ENCODE data around the gene CIAO2B. TPM values are rescaled to one million over a fixed set of nuclear protein-coding genes. Genes with fewer than 3 reads are reported as not detected.
"Not testable (repeated sequence)": the region's sequence is repeated elsewhere in the genome, so short reads cannot be mapped to it uniquely, and the experiment has no call there.

Gene CIAO2B
- total RNA-seq, 1 donor from 2014 or later, result 89.4 TPM

DNA sequence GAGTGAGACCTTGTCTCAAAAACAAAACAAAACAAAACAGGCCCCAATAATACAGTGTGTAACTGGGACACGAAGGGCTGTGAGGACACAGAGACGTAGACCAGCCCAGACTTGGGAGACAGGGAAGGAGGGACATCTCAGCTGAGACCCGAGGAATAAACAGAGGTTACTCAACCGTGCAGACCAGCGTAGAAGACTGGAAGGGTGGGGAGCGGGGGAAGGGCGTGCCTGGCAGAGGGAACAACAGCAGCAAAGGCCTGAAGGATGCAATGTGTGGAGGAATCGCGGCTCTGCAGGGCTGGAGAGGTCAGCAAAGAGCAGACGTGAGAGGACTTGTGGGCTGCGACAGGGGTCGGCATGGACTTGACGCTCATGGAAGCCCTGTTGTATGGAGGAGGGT, 42.5 kb upstream of the CIAO2B start:
- peaks cover 2% of the 10 kb centered on the region for H3K4me1 Mint-ChIP-seq (ENCODE audit: low read depth, unreplicated experiment)
- peak; percentile 40 for DNase-seq
- peaks cover 4% of the 10 kb centered on the region for H3K36me3 Mint-ChIP-seq (ENCODE audit: unreplicated experiment)
- H3K27me3 Mint-ChIP-seq (ENCODE audit: unreplicated experiment), result peaks cover 4% of the 10 kb centered on the region
- H3K9me3 Mint-ChIP-seq (ENCODE audit: unreplicated experiment), result peaks cover 3% of the 10 kb centered on the region
- H3K4me3 Mint-ChIP-seq (ENCODE audit: unreplicated experiment), result no peak overlapping the region
- no peak overlapping the region for H3K27ac Mint-ChIP-seq (ENCODE audit: unreplicated experiment)
- TF ChIP-seq CTCF (IDR thresholded peaks at IDR 0.05; ENCODE audit: partially characterized antibody, unreplicated experiment), result no peak

DNA sequence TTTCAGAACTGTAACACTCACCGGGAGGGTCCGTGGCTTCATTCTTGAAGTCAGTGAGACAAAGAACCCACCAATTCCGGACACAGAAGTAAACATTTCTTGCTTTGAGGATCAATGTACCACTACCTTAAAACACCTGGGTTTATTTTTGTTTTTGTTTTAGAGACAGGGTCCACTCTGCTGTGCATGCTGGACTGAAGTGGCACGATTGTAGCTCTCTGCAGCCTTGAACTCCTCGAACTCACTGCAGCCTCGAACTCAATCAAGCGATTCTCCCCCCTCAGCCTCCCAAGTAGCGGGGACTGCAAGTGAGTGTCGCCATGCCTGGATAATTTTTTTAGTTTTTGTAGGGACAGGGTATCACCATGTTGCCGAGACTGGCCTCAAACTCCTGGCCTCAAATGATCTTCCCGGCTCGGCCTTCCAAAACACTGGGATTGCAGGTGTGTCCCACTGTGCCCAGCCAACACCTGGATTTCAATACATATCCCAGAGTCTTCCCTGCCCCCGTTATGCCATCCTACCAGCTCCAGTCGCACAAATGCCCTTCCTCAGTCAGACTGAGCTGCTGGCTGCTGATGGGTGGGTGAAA, 41.2 kb upstream of the CIAO2B start:
- no peak overlapping the region for H3K4me3 Mint-ChIP-seq (ENCODE audit: unreplicated experiment)
- peaks cover 5% of the 10 kb centered on the region for H3K27me3 Mint-ChIP-seq (ENCODE audit: unreplicated experiment)
- H3K36me3 Mint-ChIP-seq (ENCODE audit: unreplicated experiment), result peaks cover 4% of the 10 kb centered on the region
- DNase-seq, result no peak
- TF ChIP-seq CTCF (IDR thresholded peaks at IDR 0.05; ENCODE audit: partially characterized antibody, unreplicated experiment), result no peak
- no peak overlapping the region for H3K27ac Mint-ChIP-seq (ENCODE audit: unreplicated experiment)
- peaks cover 2% of the 10 kb centered on the region for H3K4me1 Mint-ChIP-seq (ENCODE audit: low read depth, unreplicated experiment)
- H3K9me3 Mint-ChIP-seq (ENCODE audit: unreplicated experiment), result peaks cover 4% of the 10 kb centered on the region

GRCh38 chr16:66974932-66975246, 40.7 kb upstream of the CIAO2B start:
- H3K27ac Mint-ChIP-seq (ENCODE audit: unreplicated experiment), result not testable (repeated sequence)

DNA sequence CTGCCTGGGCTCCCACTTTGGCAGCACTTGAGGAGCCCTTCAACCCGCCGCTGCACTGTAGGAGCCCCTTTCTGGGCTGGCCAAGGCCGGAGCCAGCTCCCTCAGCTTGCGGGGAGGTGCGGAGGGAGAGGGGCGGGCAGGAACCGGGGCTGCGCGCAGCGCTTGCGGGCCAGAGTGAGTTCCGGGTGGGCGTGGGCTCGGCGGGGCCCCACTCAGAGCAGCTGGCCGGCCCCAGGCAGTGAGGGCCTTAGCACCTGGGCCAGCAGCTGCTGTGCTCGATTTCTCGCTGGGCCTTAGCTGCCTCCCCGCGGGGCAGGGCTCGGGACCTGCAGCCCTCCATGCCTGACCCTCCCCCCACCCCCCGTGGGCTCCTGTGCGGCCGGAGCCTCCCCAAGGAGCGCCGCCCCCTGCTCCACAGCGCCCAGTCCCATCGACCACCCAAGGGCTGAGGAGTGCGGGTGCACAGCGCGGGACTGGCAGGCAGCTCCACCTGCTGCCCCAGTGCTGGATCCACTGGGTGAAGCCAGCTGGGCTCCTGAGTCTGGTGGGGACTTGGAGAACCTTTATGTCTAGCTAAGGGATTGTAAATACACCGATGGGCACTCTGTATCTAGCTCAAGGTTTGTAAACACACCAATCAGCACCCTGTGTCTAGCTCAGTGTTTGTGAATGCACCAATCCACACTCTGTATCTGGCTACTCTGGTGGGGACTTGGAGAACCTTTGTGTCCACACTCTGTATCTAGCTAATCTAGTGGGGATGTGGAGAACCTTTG, 40.1 kb upstream of the CIAO2B start:
- not testable (repeated sequence) for DNase-seq; H3K36me3 Mint-ChIP-seq (ENCODE audit: unreplicated experiment); H3K4me3 Mint-ChIP-seq (ENCODE audit: unreplicated experiment); H3K4me1 Mint-ChIP-seq (ENCODE audit: low read depth, unreplicated experiment); H3K27ac Mint-ChIP-seq (ENCODE audit: unreplicated experiment); H3K9me3 Mint-ChIP-seq (ENCODE audit: unreplicated experiment); H3K27me3 Mint-ChIP-seq (ENCODE audit: unreplicated experiment)

More at GRCh38 chr16:66974932-66975246, 40.7 kb upstream of the CIAO2B start:
- not testable (repeated sequence) for H3K9me3 Mint-ChIP-seq (ENCODE audit: unreplicated experiment); H3K36me3 Mint-ChIP-seq (ENCODE audit: unreplicated experiment); H3K4me1 Mint-ChIP-seq (ENCODE audit: low read depth, unreplicated experiment); H3K27me3 Mint-ChIP-seq (ENCODE audit: unreplicated experiment); DNase-seq; H3K4me3 Mint-ChIP-seq (ENCODE audit: unreplicated experiment)

- Mint-ChIP-seq H3K4me1 (ENCODE audit: low read depth, unreplicated experiment) (peaks cover 2% of the 10 kb centered on the region), H3K9me3 (ENCODE audit: unreplicated experiment) (peaks cover 2% of the 10 kb centered on the region), H3K27me3 (ENCODE audit: unreplicated experiment) (peaks cover 9% of the 10 kb centered on the region), H3K4me3 (ENCODE audit: unreplicated experiment) (no peak overlapping the region), H3K27ac (ENCODE audit: unreplicated experiment) (no peak overlapping the region), H3K36me3 (ENCODE audit: unreplicated experiment) (peaks cover 4% of the 10 kb centered on the region)
- TF ChIP-seq CTCF (IDR thresholded peaks at IDR 0.05; ENCODE audit: partially characterized antibody, unreplicated experiment), result no peak
- DNase-seq, result no peak
Measured at GRCh38 chr16:66973716-66974115, 39.5 kb upstream of the CIAO2B start.

GRCh38 chr16:66972983-66973382, 38.8 kb upstream of the CIAO2B start:
- no peak for DNase-seq
- H3K27me3 Mint-ChIP-seq (ENCODE audit: unreplicated experiment), result peaks cover 9% of the 10 kb centered on the region
- peaks cover 2% of the 10 kb centered on the region for H3K4me1 Mint-ChIP-seq (ENCODE audit: low read depth, unreplicated experiment)
- no peak for TF ChIP-seq CTCF (IDR thresholded peaks at IDR 0.05; ENCODE audit: partially characterized antibody, unreplicated experiment)
- no peak overlapping the region for H3K27ac Mint-ChIP-seq (ENCODE audit: unreplicated experiment)
- H3K9me3 Mint-ChIP-seq (ENCODE audit: unreplicated experiment), result peaks cover 2% of the 10 kb centered on the region
- H3K4me3 Mint-ChIP-seq (ENCODE audit: unreplicated experiment), result no peak overlapping the region
- peaks cover 4% of the 10 kb centered on the region for H3K36me3 Mint-ChIP-seq (ENCODE audit: unreplicated experiment)

Data from glutamatergic neuron (in vitro differentiated cells).